ENCODE data around the gene TSPAN5. TPM values are rescaled to one million over a fixed set of nuclear protein-coding genes. Genes with fewer than 3 reads are reported as not detected.

Gene TSPAN5
- total and polyA plus RNA-seq, 9 of the 15 experiments (the other 6 are each of a cell fraction or from before 2014, with no cell fraction given): 0.58 to 6.6 (median 0.73) TPM

- in situ Hi-C loops (cut with MboI): no loop called here
- Histone ChIP-seq H3K9ac (ENCODE audit: insufficient read depth in 1 of 2, low read depth in 2 of 2, low read length in 2 of 2) (no peak overlapping the region), H3K4me3 (no peak overlapping the region), H4K20me1 (replicated peaks; ENCODE audit: control insufficient read depth, insufficient read depth, low read length) (no peaks in the 10 kb centered on the region), H3K9me1 (ENCODE audit: control insufficient read depth, insufficient read depth, low read length) (no peaks in the 10 kb centered on the region), H2AFZ (ENCODE audit: low read depth, low read length) (no peak overlapping the region), H3K36me3 (ENCODE audit: control insufficient read depth, insufficient read depth, low read length) (no peaks in the 10 kb centered on the region), H3K27ac (ENCODE audit: extremely low read depth, low read depth, low read length) (no peak overlapping the region), H3K9me3 (replicated peaks; ENCODE audit: control insufficient read depth, insufficient read depth, low read depth, low read length) (no peaks in the 10 kb centered on the region), H3K4me1 (replicated peaks in 1 of 2; ENCODE audit: control insufficient read depth in 2 of 2, insufficient read depth in 2 of 2, low read length in 2 of 2) (peaks cover 2 to 14% of the 10 kb centered on the region in 2 experiments; a peak in 2 of 5 replicates), H3K79me2 (ENCODE audit: control insufficient read depth, insufficient read depth, low read length) (no peaks in the 10 kb centered on the region), H3K4me2 (ENCODE audit: insufficient read depth, low read length) (no peak overlapping the region), H3K27me3 (ENCODE audit: control insufficient read depth in 2 of 2, insufficient read depth in 2 of 2, low read length in 2 of 2) (no peaks in the 10 kb centered on the region)
- ATAC-seq: no peak
- no TSS peak for BruUV-seq (replicated peaks)
- CTCF ChIA-PET (ENCODE audit: low intra/inter-chr PET ratio): no interaction called here
- intact Hi-C loops (cut with micrococcal nuclease): no loop called here
- TF ChIP-seq, protein P1, sequence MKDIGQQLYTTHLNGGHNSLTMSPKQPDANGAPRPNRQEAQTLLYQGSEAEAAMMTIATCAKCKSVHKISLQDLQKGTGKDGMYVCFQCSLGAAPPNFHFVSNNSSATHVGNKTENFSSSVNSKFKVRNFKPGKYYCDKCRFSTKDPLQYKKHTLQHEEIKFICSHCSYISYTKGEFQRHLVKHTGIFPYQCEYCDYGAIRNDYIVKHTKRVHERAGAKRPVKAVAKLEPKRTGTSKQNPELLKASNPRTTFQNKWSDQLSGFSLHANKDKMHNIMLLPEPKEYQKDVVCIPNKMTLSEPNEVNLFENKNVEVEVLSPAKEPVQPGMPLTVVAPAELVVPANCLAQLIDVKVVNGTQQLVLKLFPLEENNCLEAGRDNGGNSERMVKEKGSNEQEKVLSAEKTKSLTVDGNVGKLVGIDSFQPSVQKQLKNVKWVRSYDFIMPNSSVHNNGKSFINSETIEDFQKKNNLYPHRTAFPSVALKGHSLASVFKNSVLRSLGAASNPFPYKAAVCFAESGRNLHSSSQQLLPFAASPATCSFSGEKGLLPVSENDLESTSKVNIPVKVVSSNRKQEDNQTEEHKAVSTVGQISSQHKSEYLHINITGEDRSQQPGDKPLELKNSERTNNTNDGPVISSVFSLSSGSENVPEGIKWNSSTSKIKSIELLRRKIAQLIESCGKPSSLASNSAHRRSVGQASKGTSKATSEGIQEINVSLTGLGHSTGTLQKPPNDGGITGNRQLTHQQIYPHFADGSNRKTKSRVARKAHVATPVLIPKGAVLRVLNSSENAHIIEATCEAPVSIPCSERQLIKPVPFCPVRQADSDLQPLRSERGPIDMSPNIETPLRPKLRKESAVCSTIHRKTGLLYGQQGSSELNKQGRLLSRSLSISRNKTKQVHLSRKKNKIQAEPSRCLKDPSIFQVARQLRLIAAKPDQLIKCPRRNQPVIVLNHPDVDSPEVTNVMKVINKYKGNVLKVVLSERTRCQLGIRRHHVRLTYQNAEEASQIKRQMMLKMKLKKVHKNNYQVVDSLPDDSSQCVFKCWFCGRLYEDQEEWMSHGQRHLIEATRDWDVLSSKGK (CRISPR knock-in tag; IDR thresholded peaks at IDR 0.05): no peak
- no peak for TF ChIP-seq ZBTB1 (CRISPR knock-in tag; IDR thresholded peaks at IDR 0.05; ENCODE audit: borderline replicate concordance, low read depth)
- TF ChIP-seq ZNF398 (CRISPR knock-in tag; IDR thresholded peaks at IDR 0.05): no peak
- no peak for FAIRE-seq
- POLR2A ChIA-PET: no interaction called here
- WGBS (ENCODE audit: insufficient coverage, low coverage, missing lambda C conversion rate): 29% methylated on average over 6 of the region's 7 CpGs
- no peak for DNase-seq (ENCODE audit: extremely low read depth in 1 of 4, low spot score in 3 of 4)
Observed at GRCh38 chr4:98692411-98692810, 34.0 kb upstream of the TSPAN5 start.

Data from K562 (cell line).